ENCODE data around the gene FIP1L1. TPM values are rescaled to one million over a fixed set of nuclear protein-coding genes. Genes with fewer than 3 reads are reported as not detected.

Gene FIP1L1
- total RNA-seq, 1 experiment from 2014 or later: 103 TPM

GRCh38 chr4:53456178-53456577 is 78.7 kb downstream of the FIP1L1 start:
- no peak for DNase-seq (ENCODE audit: unreplicated experiment)
- Mint-ChIP-seq H3K9me3 (ENCODE audit: unreplicated experiment) (no peaks in the 10 kb centered on the region), H3K4me1 (ENCODE audit: insufficient read depth, unreplicated experiment) (peaks cover 6% of the 10 kb centered on the region), H3K27ac (ENCODE audit: low read depth, unreplicated experiment) (no peak overlapping the region), H3K36me3 (ENCODE audit: insufficient read depth, unreplicated experiment) (peaks cover 75% of the 10 kb centered on the region), H3K27me3 (ENCODE audit: insufficient read depth, unreplicated experiment) (no peaks in the 10 kb centered on the region), H3K4me3 (ENCODE audit: unreplicated experiment) (no peak overlapping the region)
- no TSS peak for BruUV-seq (replicated peaks)
- intact Hi-C loops (cut with micrococcal nuclease): no loop called here
- POLR2A ChIA-PET: interaction anchor here (0.7 kb wide), 1 partner anchor 418 kb away, joined by 3 read pairs; no protein-coding TSS in a partner anchor
- no peak for TF ChIP-seq CTCF (IDR thresholded peaks at IDR 0.05; ENCODE audit: unreplicated experiment)
- CTCF ChIA-PET: no interaction called here

- H3K4me3 Mint-ChIP-seq (ENCODE audit: unreplicated experiment): no peak overlapping the region
- H3K4me1 Mint-ChIP-seq (ENCODE audit: insufficient read depth, unreplicated experiment): peaks cover 6% of the 10 kb centered on the region
- ChIA-PET POLR2A (no interaction called here), CTCF (interaction anchor here (0.6 to 1.0 kb wide), 2 partner anchors 152 to 774 kb away, joined by 3 read pairs; no protein-coding TSS in a partner anchor)
- TF ChIP-seq CTCF (IDR thresholded peaks at IDR 0.05; ENCODE audit: unreplicated experiment): no peak
- intact Hi-C loops (cut with micrococcal nuclease): no loop called here
- peak; percentile 5 for DNase-seq (ENCODE audit: unreplicated experiment)
- no TSS peak for BruUV-seq (replicated peaks)
- H3K36me3 Mint-ChIP-seq (ENCODE audit: insufficient read depth, unreplicated experiment): peaks cover 61% of the 10 kb centered on the region
- no peaks in the 10 kb centered on the region for H3K27me3 Mint-ChIP-seq (ENCODE audit: insufficient read depth, unreplicated experiment)
- H3K27ac Mint-ChIP-seq (ENCODE audit: low read depth, unreplicated experiment): no peak overlapping the region
- no peaks in the 10 kb centered on the region for H3K9me3 Mint-ChIP-seq (ENCODE audit: unreplicated experiment)
Observed at GRCh38 chr4:53459548-53459947, 82.1 kb downstream of the FIP1L1 start.

GRCh38 chr4:53461244-53461643 is 83.8 kb downstream of the FIP1L1 start:
- no peak for TF ChIP-seq CTCF (IDR thresholded peaks at IDR 0.05; ENCODE audit: unreplicated experiment)
- Mint-ChIP-seq H3K36me3 (ENCODE audit: insufficient read depth, unreplicated experiment) (peaks cover 45% of the 10 kb centered on the region), H3K4me3 (ENCODE audit: unreplicated experiment) (no peak overlapping the region), H3K9me3 (ENCODE audit: unreplicated experiment) (no peaks in the 10 kb centered on the region), H3K27ac (ENCODE audit: low read depth, unreplicated experiment) (no peak overlapping the region), H3K4me1 (ENCODE audit: insufficient read depth, unreplicated experiment) (peaks cover 6% of the 10 kb centered on the region), H3K27me3 (ENCODE audit: insufficient read depth, unreplicated experiment) (no peaks in the 10 kb centered on the region)
- POLR2A ChIA-PET: no interaction called here
- no TSS peak for BruUV-seq (replicated peaks)
- DNase-seq (ENCODE audit: unreplicated experiment): no peak
- CTCF ChIA-PET: interaction anchor here (1.7 kb wide), 1 partner anchor 773 kb away, joined by 4 read pairs; no protein-coding TSS in a partner anchor
- intact Hi-C loops (cut with micrococcal nuclease): no loop called here

GRCh38 chr4:53463340-53463739 is 85.9 kb downstream of the FIP1L1 start:
- CTCF ChIA-PET: no interaction called here
- Mint-ChIP-seq H3K27ac (ENCODE audit: low read depth, unreplicated experiment) (no peak overlapping the region), H3K27me3 (ENCODE audit: insufficient read depth, unreplicated experiment) (no peaks in the 10 kb centered on the region)

More at GRCh38 chr4:53463340-53463739, 85.9 kb downstream of the FIP1L1 start:
- H3K4me3 Mint-ChIP-seq (ENCODE audit: unreplicated experiment): no peak overlapping the region
- peaks cover 9% of the 10 kb centered on the region for H3K9me3 Mint-ChIP-seq (ENCODE audit: unreplicated experiment)
- BruUV-seq (replicated peaks): no TSS peak
- H3K36me3 Mint-ChIP-seq (ENCODE audit: insufficient read depth, unreplicated experiment): peaks cover 50% of the 10 kb centered on the region
- intact Hi-C loops (cut with micrococcal nuclease): no loop called here
- H3K4me1 Mint-ChIP-seq (ENCODE audit: insufficient read depth, unreplicated experiment): peaks cover 6% of the 10 kb centered on the region
- POLR2A ChIA-PET: interaction anchor here (0.6 kb wide), 1 partner anchor 277 kb away, joined by 3 read pairs; no protein-coding TSS in a partner anchor
- TF ChIP-seq CTCF (IDR thresholded peaks at IDR 0.05; ENCODE audit: unreplicated experiment): no peak
- DNase-seq (ENCODE audit: unreplicated experiment): no peak
